Measurements from ENCODE around the gene SAXO2. TPM values are rescaled to one million over a fixed set of nuclear protein-coding genes. Genes with fewer than 3 reads are reported as not detected.
"Not testable (repeated sequence)": the region's sequence is repeated elsewhere in the genome, so short reads cannot be mapped to it uniquely, and the experiment has no call there.

The SAXO2 gene
- total RNA-seq = 12.3 TPM

DNA sequence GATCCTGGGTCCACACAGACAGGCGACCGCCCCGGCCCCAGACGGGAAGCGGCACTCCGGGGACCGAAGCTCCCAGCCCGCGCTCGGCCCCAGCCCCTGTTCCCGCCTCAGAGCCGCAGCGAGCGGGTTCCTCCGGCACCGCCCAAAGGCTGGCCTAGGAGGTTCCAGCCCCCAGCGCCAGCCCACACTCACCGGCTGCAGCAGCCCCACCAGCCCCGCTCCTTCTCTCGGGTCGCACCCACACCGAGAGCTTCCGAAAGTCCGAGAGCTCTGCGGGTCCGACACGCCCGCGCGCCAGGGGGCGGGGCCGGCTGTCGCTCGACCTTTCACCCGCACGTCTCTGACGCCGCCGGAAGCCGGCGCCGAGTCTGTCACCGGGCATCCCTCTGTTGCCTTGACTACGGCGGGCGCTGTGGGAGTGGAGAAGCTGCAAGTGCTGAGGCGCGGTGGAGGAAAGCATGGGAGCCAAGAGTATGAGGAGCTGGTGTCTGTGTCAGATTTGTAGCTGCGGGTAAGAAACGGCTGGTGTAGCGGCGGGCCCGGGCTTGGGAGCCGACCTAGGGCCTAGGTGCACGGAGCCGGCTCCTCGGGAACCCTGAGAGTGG, at the start of gene SAXO2, which contains the start of gene EFL1:
SAXO2 (plus strand) TSS at position 397 of the 605 bp plus-strand sequence; CDS start at position 459, 62 bp downstream.
EFL1 (minus strand) TSS at position 313 of the 605 bp plus-strand sequence. CDS start 956 bp downstream, outside the sequence.
- DNase-seq (ENCODE audit: low spot score) = peak; percentile 95

DNA sequence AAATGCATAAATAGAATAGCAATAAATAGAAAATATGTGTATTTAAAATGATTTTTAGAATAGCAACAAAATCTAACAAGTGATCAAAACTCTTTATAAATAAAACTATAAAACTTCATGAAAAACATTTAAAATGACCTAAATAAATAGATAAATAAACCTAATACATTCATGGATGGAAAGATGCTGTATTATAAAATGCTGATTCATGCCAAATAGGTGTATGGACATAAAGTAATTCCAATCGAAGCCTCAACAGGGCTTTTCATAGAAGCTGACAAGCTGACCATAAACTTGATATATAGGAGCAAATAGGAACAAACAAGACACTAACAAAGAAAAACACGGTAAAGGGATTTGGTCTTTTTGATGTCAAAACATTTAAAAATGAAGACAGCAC, 46.5 kb upstream of the SAXO2 start:
- not testable (repeated sequence) for DNase-seq (ENCODE audit: low spot score)

DNA sequence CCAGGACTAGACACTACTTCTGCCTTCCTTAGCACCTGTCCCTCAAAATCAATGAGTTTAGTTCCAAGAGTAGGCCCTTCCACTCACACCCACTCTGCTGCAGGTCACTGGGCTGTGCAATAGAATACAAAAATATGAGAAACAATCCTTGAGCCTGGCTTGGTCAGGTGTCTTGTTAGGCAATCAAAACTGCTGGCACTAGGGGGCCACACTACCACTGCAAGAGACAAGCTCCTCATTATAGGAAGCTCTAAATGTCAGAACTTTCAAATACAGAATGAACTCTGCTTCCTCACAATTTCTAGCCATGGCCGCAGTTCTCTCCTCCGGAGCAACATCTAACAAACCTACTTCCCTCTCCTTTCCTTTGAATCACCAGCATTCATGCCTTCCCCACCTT, 41.1 kb upstream of the SAXO2 start:
- peak; percentile 33 for DNase-seq (ENCODE audit: low spot score)

DNA sequence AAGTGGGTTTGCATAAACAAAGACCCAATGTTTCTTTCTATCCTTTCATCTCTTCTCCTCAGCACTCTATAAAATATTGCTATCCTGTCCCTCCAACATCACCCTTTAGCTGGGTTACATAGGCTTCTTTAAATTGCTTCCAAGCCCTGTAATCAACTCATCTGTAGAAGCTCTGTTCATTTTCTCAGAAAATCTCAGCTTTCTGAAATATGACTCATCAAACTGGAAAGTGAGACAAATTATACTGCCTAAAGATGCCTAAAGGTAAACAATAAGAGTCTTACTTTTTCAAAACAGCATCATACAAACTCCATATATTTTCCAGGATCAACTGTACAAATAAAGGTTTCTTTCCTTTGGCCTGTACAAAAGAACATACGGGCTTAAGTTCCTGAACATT, 33.9 kb upstream of the SAXO2 start:
- DNase-seq (ENCODE audit: low spot score) = no peak

DNA sequence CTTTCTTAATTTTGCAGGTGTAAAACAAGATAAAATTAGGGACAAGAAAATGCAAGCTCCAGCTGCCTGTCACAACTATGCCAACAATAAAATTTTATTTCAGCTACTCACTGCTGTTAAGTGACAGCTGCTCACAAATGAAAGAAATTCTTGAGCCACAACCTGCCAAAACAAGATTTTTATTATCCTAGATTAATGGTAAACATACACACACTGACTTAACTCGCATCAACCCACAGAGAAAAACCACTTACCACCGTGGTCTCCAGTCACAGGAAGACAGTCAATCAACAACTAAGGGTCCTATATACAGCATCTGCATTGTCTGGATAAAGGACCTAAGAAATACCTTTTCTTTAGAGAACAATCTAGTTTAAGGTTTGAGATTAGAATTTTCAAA, 31.4 kb upstream of the SAXO2 start:
- DNase-seq (ENCODE audit: low spot score) = no peak

GRCh38 chr15:82231842-82232241, 30.8 kb upstream of the SAXO2 start:
- no peak for DNase-seq (ENCODE audit: low spot score)

GRCh38 chr15:82237944-82238534, 24.6 kb upstream of the SAXO2 start:
- DNase-seq (ENCODE audit: low spot score) = not testable (repeated sequence)

GRCh38 chr15:82239685-82240391, 22.8 kb upstream of the SAXO2 start:
- DNase-seq (ENCODE audit: low spot score) = no peak

DNA sequence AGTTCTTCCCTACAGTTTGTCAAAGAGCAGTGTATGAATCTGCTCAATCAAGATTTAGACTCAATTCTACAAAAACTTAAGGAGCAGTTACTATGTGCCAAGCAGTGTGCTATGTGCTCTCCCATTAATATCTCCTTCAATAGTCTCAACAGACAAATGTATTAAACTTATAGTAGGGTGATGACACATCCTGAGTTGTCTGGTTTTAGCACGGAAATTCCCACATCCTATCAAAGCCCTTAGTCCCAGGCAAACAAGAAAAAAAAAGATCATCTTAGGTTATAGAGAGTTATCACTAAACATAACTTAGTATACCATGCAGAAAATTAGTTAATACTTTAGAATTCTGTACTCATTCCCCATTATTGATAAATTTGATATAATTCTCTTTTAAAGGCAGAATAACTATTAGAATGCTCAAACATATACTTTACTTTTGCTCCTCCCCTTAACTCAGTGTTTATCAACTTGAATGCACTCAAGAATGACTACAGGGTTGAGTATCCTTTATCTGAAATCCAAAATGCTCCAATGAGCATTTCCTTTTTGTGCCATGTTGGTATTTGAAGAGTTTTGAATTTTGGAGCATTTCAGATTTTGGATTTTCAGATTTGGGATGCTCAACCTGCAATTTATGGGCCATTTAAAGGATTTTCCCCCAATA, 20.6 kb upstream of the SAXO2 start:
- DNase-seq (ENCODE audit: low spot score) = not testable (repeated sequence)

DNA sequence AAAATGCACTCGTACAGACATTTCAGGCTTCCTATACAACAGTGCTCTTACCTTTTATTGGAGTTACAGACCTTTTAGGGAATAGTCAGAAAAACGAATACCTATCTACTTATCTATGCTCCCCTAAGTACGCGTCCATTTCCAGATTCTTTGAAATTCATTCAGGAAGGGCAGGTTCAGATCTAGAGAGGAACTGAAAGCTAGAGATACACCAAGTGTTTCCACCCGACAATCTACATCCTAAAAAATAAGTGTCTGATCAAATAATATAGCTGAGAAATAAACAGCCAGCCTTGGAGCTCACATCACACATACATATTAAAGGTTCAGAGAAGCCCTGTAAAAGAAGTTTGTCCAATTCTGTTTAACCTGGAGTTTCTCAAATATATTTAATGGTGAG, 19.0 kb upstream of the SAXO2 start:
- DNase-seq (ENCODE audit: low spot score) = not testable (repeated sequence)

DNA sequence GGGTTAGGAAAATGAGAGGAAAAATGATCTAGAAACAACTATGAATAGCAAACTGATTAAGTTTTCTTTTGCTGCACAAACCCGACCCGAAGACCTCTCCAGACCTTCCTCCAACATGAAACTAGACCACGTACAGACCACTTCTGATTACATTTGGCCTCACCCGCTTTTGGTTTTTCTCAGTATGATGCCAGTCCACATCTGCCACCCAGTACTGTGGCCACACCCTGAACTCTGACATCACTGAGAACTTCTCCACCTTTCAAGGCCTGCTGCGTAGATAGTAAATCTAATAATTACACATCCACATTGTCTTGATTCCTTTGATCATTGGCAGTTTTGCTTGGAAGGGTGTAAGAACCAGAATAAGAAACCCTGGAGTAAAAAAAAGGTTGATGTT, 16.7 kb upstream of the SAXO2 start:
- not testable (repeated sequence) for DNase-seq (ENCODE audit: low spot score)

DNA sequence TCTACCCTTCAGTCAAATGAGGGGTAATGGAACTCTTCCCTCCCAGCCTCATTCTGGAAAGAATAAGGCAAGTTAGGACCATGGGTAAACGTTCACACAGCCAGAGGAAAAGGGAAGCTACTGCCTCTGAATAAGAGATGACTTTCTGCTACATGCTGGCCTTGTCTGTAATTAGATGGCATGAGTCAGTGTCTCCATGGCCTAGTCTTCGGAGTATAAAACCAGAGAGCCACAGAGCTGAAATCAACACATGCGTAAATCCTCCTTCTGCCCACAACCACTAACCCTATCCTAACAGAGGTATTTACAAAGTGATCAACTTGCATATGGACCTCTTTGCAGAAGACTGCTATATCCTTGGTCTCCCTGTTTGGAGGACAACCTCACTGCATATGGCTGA, 14.4 kb upstream of the SAXO2 start:
- DNase-seq (ENCODE audit: low spot score) = not testable (repeated sequence)

GRCh38 chr15:82261566-82262421, 824 bp upstream of the SAXO2 start:
- peak; percentile 32 for DNase-seq (ENCODE audit: low spot score)

DNA sequence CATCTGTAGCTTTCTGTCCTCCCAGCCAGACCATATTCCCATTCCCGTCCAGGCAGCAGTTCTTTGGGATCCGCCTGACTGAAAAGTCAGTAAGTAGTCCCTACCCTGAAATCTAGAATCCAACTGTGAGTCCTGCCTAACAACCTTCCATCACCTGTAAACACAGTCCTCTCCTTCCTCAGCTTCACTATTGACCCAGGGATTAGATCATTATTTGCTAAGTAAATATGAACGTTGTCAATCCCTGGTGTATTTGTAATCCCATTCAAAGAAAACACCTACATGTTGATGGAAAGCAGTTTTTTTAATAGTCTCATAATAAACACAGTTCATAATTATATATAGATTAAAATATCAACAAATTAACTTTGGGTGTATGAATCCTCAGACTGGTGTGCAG, 732 bp downstream of the SAXO2 start:
- DNase-seq (ENCODE audit: low spot score) = peak; percentile 12

DNA sequence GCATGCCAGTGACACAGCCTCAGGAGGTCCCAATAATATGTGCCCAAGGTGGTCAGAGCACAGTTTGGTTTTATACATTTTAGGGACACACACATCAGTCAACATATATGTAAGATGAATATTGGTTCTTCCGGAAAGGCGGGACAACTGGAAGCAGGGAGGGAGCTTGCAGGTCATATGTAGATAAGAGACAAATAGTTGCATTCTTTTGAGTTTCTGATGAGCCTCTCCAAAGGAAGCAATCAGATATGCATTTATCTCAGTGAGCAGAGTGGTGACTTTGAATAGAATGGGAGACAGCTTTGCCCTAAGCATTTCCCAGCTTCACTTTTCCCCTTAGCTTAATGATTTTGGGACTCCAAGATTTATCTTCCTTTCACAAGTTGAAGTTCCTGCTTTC, 4.5 kb downstream of the SAXO2 start:
- DNase-seq (ENCODE audit: low spot score) = not testable (repeated sequence)

GRCh38 chr15:82268454-82268853, 5.8 kb downstream of the SAXO2 start:
- not testable (repeated sequence) for DNase-seq (ENCODE audit: low spot score)

DNA sequence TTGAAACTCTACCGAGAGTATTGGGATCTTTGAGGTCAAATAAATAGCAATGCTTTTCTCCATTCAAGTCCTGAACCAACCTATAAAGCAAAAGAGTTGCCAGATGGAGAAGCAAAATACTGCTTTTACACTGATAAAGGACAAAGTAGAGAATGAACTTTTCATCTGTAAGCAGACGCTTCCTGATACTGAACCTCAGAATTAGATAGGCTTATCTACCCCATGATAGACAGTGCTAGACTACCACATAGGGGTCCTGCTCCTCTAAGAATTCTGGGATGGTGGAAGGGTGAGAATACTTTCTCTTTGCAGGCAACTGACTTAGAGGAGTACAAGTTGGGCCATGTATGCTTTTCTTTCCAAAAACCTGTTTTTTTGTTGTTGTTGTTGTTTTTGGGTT, 9.5 kb downstream of the SAXO2 start:
- no peak for DNase-seq (ENCODE audit: low spot score)

DNA sequence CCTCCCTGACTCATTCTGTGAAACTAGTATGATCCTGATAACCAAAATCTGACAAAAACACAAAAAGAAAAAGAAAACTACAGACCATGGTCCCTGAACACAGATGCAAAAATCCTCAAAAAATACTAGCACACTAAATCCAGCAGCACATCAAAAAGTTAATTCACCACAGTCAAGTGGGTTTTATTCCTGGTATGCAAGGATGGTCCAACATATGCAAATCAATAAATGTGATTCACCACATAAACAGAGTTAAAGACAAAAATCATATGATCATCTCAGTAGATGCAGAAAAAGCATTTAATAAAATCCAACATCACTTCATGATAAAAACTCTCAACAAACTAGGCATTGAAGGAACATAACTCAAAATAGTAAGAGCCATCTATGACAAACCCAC, 12.8 kb downstream of the SAXO2 start:
- no peak for DNase-seq (ENCODE audit: low spot score)

- DNase-seq (ENCODE audit: low spot score) = not testable (repeated sequence)
These were observed 18.7 kb downstream of the SAXO2 start for GRCh38 chr15:82281276-82281675.

- DNase-seq (ENCODE audit: low spot score) = not testable (repeated sequence)
These were observed 19.8 kb downstream of the SAXO2 start for GRCh38 chr15:82282386-82282785.

DNA sequence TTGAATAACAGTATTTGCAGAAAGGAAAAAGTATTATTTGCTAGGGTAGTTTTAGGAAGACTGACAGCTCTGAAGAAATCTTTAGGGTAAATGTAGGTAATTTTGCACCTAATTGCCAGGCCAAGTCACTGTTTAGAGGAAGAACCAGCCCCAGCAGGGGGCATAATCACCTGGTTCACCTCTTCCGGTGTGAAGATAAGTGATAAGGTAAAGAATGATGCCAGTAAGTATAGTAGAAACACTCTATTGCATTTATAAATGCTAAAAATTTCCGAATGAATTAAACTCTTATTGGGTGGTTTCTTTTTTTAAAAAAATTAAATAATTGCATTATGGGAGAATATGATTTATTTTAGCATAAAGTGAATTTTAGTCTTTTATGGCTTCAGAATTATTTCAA, 21.8 kb downstream of the SAXO2 start:
- not testable (repeated sequence) for DNase-seq (ENCODE audit: low spot score)
